Measurements from ENCODE around the gene COL5A2. TPM values are rescaled to one million over a fixed set of nuclear protein-coding genes. Genes with fewer than 3 reads are reported as not detected.

Gene COL5A2
- total and polyA plus RNA-seq, 12 donors, result 5.2 to 46.4 (median 14.5) TPM

DNA sequence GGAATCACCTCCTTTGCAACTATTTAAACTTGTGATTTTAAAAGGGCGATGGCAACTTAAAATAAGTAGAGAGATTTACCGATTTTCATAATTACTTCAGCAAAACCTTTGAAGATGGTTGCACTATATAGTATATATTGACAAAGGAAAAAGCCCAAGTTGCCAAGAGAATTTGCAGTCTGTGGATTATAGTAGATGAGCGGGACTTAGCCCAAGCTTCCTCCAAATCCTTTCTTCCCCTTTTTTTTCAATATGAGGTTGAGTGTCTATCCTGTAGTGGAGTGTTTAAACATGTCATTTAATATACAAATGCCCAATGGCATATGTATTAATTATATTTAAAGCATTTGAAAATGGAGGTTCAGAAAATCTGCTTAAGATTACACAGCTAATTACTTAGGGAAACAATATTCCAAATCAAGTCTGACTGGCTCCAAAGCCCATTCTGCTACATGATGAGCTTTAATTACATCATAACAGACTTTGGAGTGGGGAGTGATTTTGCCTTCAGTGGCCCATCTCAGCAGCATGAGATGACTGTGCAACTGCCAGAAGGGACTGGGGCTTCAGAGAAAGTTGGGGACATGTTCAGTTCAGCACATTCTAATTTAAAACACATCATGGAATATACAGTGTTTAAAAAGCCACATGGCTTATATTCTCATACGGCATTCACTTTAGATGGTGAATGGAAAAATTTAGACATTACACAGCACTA lies 132.2 kb downstream of the COL5A2 start:
- Histone ChIP-seq H3K36me3 (replicated peaks in 1 of 2) (peaks cover 0 to 6% of the 10 kb centered on the region in 2 donors), H3K27me3 (no peaks in the 10 kb centered on the region), H3K4me3 (no peak overlapping the region), H3K9me3 (replicated peaks in 1 of 3) (no peaks in the 10 kb centered on the region), H3K27ac (no peak overlapping the region), H3K4me1 (replicated peaks in 1 of 2) (no peaks in the 10 kb centered on the region)
- intact Hi-C loops (cut with DNase I), result no loop called here
- TF ChIP-seq, protein P1, sequence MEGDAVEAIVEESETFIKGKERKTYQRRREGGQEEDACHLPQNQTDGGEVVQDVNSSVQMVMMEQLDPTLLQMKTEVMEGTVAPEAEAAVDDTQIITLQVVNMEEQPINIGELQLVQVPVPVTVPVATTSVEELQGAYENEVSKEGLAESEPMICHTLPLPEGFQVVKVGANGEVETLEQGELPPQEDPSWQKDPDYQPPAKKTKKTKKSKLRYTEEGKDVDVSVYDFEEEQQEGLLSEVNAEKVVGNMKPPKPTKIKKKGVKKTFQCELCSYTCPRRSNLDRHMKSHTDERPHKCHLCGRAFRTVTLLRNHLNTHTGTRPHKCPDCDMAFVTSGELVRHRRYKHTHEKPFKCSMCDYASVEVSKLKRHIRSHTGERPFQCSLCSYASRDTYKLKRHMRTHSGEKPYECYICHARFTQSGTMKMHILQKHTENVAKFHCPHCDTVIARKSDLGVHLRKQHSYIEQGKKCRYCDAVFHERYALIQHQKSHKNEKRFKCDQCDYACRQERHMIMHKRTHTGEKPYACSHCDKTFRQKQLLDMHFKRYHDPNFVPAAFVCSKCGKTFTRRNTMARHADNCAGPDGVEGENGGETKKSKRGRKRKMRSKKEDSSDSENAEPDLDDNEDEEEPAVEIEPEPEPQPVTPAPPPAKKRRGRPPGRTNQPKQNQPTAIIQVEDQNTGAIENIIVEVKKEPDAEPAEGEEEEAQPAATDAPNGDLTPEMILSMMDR (IDR thresholded peaks at IDR 0.05), result no peak
- no peak for TF ChIP-seq POLR2A (IDR thresholded peaks at IDR 0.05)
- DNase-seq, result no peak
- 92 to 99% (median 97%) methylated on average over 4 of the region's 4 CpGs for WGBS, 4 donors

DNA sequence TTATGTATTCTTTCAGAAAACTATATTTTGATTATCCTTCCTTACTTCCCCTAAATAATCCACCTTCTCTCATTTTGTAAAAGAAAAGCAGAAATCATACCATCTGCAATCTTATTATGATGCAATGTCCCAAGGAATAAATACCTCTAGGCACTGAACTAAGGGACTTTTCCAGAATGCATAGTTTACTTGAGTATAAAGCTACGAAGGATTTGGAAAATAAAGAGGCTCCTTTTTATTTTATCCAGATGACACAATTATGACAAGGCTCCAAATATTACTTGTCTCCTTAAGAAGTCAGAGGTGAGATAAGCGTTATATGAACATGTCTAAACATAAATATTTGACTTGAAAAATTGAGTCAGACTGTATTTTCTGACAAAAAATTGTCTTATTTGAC lies 133.2 kb downstream of the COL5A2 start:
- TF ChIP-seq POLR2A (IDR thresholded peaks at IDR 0.05), result no peak
- TF ChIP-seq, protein P1 (IDR thresholded peaks at IDR 0.05), result no peak
- intact Hi-C loops (cut with DNase I), result no loop called here
- Histone ChIP-seq H3K27me3 (no peaks in the 10 kb centered on the region), H3K4me1 (replicated peaks in 1 of 2) (no peaks in the 10 kb centered on the region), H3K27ac (no peak overlapping the region), H3K4me3 (no peak overlapping the region), H3K9me3 (replicated peaks in 1 of 3) (no peaks in the 10 kb centered on the region), H3K36me3 (replicated peaks in 1 of 2) (peaks cover 0 to 6% of the 10 kb centered on the region in 2 donors)
- WGBS, 4 donors, result 87 to 94% (median 88%) methylated on average over 2 of the region's 2 CpGs
- DNase-seq, result no peak

DNA sequence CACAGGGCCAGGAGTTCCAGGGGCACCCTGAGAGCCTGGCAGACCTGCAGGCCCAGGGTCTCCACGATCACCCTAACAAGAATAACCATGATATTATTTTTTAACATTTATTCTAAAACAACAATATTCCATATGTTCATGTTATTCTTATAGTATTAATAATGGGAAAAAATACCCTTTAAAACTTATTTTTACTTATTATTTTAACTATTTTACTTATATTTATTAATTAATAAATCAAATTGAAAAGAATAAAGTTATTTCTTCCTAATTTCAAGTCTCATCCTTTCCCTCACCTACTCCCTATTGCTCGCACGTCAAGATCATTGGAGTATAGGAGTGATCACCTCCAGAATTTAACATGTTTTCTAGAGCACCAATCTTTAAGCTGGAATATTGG lies 133.7 kb downstream of the COL5A2 start:
- no peaks in the 10 kb centered on the region for H3K27me3 ChIP-seq
- no peak for DNase-seq
- H3K4me3 ChIP-seq, result no peak overlapping the region
- 91 to 96% (median 92%) methylated on average over 3 of the region's 3 CpGs for WGBS, 4 donors
- H3K36me3 ChIP-seq (replicated peaks in 1 of 2), result peaks cover 0 to 9% of the 10 kb centered on the region in 2 donors
- no peak for TF ChIP-seq POLR2A (IDR thresholded peaks at IDR 0.05)
- TF ChIP-seq, protein P1 (IDR thresholded peaks at IDR 0.05), result no peak
- no peaks in the 10 kb centered on the region for H3K9me3 ChIP-seq (replicated peaks in 1 of 3)
- no peaks in the 10 kb centered on the region for H3K4me1 ChIP-seq (replicated peaks in 1 of 2)
- H3K27ac ChIP-seq, result no peak overlapping the region
- intact Hi-C loops (cut with DNase I), result no loop called here

DNA sequence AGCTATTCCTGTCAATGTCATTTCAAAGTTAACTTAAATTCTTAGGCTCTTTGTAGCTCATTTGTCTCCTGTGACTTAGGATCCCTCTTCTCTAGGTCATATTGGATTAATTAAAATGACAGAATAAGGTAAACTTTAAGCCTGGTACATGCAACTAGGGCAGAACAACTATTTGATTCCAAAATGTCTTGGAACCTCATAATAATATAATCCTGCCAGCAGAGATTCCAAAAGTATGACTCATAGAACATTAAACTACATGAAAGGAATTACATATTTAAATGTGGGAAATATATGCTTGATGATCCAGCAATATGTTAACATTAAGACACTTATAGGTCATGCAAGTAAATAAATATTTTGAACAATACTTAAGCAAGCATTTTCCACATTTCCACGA lies 142.0 kb downstream of the COL5A2 start:
- intact Hi-C loops (cut with DNase I), result no loop called here
- TF ChIP-seq, protein P1 (IDR thresholded peaks at IDR 0.05), result no peak
- no peak for TF ChIP-seq POLR2A (IDR thresholded peaks at IDR 0.05)
- no peak for DNase-seq
- no peaks in the 10 kb centered on the region for H3K4me1 ChIP-seq (replicated peaks in 1 of 2)
- H3K9me3 ChIP-seq (replicated peaks in 1 of 3), result no peaks in the 10 kb centered on the region
- no peaks in the 10 kb centered on the region for H3K27me3 ChIP-seq
- no peak overlapping the region for H3K4me3 ChIP-seq
- WGBS, 4 donors, result 84 to 95% (median 91%) methylated on average over 1 of the region's 1 CpG
- peaks cover 0 to 21% of the 10 kb centered on the region in 2 donors for H3K36me3 ChIP-seq (replicated peaks in 1 of 2)
- no peak overlapping the region for H3K27ac ChIP-seq

All from adrenal gland (tissue), 12 donors.